Stimulated activated CD8-positive, alpha-beta memory T cell treated with anti-CD3 and anti-CD28 coated beads, Interleukin-7, amount 100 ng/mL, for 24 hours (primary cell): ENCODE results near the gene U2AF1L4.
"Not testable (repeated sequence)": the region's sequence is repeated elsewhere in the genome, so short reads cannot be mapped to it uniquely, and the experiment has no call there.

Experiments used
- DNase-seq: peaks from one replicate; pipeline ENCODE4 v3.0.0-alpha.2; 2020; ENCODE audit warnings: low read depth

Gene U2AF1L4

DNA sequence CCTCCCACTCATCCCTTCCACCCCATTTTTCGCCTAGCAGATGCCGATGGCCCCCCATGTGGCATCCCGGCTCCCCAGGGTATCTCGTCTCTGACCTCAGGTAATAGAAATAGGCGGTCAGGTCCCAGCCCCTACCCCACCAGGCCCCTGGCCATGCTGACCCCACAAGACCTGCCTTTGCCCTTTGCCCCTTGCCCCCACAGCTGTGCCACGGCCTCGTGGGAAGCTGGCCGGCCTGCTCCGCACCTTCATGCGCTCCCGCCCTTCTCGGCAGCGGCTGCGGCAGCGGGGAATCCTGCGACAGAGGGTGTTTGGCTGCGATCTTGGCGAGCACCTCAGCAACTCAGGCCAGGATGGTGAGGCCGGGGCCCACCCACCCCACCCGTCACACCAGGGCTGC, 35.5 kb upstream of the U2AF1L4 start:
- DNase-seq: no peak

DNA sequence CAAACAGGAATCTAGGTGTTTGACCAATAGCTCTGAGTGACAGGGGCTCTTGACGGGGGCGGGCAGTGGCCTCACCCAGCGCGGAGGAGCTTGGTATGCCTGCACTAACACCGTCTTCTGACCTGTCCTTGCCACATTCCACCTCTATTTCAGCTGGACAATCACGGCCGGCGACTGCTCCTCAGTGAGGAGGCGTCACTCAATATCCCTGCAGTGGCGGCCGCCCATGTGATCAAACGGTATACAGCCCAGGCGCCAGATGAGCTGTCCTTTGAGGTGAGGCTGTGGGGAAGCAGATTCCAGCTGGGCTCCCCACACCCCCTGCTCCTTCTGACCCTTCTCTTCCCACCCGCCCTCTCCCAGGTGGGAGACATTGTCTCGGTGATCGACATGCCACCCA, 34.8 kb upstream of the U2AF1L4 start:
- DNase-seq: no peak

DNA sequence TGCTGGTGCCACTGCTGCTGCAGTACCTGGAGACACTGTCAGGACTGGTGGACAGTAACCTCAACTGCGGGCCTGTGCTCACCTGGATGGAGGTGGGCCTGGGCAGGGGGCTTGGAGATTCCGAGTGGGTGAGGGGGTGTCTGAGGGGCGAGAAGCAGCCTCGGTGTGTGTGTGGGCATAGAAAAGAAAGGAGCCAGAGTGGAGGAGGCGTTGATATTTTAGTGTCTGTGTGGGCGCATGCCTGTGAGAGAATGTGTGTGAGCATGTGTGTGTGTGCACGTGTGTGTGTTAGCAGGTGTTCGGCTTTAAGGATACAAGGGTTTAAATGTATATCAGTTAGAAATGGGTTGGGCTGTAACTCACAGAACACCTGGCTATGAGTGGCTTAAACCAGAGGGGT, 33.8 kb upstream of the U2AF1L4 start:
- no peak for DNase-seq

DNA sequence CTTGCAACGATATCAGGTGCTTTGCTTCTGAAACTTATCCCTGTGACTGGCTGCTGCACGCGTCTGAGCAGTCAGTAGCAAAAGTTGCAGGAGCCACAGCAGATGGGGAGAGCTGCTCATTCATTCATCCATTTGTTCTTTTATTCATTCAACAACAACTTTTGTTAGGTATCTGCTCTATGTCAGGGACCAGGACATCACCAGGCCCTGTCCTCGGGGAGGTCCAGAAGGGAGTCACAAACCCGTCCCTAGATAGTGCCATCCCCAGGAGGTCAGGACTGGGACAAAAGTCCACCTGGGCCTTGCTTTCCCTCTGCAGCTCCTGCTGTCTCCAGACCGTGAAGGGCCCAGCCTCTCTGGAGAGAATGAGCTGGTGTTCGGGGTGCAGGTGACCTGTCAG, 32.7 kb upstream of the U2AF1L4 start:
- DNase-seq: no peak

DNA sequence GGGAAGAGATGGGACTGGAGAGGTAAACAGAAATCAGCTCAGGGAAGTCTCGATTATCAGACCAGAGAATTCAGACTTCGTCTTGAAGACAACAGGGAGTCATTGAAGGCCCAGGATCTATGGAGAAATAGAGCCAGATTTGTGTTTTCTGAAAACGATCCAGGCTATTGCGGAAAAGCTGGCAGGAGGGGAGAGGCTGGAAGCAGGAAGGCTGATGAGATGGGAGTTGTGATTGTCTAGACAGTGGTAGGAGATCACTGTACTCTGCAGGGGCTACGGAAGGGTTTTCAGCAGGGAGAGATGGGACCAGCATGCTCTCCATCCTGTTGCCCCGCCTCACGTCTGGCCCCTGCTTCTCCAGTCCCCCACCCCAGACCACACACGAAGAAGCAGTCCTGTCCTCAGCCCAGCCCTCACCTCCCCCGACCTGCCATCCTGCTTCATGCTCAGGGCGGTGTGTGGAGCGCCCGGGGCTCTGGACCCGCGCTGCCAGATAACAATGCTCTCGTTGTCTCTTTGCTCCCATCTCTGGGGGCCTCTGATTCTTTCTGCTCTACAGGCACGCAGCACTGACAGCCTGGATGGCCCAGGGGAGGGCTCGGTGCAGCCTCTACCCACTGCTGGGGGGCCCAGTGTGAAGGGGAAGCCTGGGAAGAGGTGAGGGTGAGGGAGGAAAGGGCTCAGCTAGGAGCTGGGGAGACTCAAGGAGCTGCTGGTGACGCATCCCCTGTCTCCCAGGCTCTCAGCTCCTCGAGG, 32.0 kb upstream of the U2AF1L4 start:
- no peak for DNase-seq

DNA sequence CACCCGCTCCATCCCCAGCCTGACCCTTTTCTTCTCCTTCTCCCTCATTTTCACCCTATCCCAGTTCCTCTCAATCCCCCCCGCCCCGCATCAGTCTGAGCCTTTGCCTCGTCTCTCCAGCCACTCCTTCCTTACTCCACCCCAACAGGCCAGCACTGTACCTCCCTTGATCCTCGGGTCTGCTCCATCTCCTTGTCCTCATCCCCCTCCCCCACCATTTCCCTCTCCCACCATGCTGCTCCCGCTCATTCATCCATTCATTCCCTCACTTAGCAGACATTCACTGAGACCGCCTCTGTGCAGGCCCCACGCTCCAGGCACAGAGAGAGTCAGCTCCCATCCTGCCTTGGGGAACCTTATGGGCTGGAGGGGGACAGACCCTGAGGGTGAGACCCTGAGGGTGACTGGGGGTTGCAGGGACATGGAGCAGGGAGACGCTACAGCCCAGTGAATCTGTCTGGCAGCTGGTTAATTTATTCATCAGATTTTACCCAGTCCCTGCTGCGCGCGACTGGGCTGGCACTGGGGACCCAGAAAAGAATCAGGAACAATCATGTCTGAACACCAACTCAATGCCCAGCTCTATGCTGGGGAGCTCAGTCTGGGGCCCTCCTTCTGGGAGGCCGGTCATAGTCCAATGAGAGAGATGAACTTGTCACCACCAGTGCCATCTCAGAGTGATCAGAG, 31.0 kb upstream of the U2AF1L4 start:
- DNase-seq: no peak

DNA sequence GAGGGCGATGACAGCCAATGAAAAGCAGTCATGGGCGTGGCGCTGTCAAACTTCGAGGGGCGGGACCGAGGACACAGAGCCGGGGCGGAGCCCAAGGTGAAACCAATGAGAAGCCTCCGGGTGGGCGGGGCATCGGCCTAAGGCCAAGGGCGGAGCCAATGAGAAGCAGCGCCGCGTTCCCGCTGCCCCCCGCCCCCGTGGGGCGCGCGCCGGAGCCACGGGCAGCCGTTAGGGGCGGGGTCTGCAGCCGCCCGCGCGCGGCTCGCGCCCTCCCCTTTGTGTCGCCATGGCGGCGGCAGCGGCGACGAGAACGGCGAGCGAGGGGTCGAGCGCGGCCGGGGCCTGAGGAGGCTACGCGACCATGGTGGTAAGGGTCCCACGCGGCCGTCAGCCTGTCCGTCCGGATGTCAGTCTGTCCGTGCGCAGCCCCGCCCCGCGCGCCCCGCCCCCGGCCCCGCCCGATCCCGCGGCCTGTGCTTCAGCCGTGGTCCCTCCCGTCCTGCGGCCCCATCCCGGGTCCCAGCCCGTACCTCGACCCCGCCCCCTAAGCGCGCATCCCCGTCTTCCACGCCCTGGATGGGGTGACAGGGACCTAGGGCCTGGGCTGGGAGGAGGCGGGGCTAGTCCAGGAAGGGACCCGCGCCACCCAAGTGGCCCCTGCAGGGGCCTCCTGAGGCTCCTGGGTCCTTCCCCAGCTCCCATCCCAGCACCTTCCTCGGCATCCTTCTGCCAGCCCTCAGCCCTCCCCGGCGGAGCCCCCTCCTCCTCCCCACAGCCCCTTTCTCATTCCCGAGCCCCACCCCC, 30.3 kb upstream of the U2AF1L4 start, which contains the start of gene ARHGAP33:
Gene ARHGAP33 (plus strand): TSS at position 267 of the 804 bp plus-strand sequence. CDS start 95 bp downstream, at position 362.
- DNase-seq: peak; percentile 98

DNA sequence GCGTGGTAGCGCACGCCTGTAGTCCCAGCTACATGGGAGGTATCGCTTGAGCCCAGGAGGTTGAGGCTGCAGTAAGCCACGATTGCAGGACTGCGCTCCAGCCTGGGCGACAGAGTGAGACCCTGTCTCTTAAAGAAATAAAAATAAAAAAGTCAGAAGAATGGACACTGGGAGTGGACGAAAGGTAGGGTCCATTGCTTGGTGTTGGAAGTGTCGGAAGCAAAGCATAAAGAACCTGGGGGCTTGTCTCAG, 29.8 kb upstream of the U2AF1L4 start:
- no peak for DNase-seq

DNA sequence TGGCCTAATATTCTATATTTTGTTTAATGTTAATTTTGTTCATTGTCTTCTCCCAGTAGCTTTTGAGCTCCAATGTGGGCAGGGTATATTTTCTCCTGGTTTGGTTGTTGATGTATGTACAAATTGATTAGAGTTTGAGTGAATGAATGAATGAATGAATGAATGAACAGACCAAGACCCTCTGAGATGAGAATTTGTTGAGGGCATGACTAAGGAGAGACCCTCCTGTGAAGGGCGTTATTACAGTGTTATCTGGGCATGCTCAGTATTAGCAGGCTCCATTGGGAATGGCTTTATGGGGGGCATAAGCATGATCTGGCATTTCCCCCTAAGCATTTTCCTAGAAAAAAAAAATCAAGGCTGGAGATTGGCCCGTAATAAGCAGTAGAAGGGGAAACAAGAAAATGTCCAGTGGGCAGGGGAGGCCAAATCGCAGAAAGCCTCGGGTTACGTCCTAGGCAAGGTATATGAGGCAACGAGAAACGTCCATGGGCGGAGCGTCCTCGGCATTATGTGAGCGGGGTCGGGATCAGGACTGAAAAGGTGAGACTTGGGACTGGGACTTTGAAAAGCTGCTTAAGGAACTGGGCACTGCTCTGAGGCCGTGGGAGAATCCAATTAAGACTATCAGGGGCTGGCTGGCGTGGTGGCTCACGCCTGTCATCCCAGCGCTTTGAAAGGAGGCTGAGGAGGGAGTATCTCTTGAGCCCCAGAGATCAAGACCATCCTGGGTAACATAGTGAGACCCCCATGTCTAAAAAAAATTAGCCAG, 29.2 kb upstream of the U2AF1L4 start:
- DNase-seq: no peak

DNA sequence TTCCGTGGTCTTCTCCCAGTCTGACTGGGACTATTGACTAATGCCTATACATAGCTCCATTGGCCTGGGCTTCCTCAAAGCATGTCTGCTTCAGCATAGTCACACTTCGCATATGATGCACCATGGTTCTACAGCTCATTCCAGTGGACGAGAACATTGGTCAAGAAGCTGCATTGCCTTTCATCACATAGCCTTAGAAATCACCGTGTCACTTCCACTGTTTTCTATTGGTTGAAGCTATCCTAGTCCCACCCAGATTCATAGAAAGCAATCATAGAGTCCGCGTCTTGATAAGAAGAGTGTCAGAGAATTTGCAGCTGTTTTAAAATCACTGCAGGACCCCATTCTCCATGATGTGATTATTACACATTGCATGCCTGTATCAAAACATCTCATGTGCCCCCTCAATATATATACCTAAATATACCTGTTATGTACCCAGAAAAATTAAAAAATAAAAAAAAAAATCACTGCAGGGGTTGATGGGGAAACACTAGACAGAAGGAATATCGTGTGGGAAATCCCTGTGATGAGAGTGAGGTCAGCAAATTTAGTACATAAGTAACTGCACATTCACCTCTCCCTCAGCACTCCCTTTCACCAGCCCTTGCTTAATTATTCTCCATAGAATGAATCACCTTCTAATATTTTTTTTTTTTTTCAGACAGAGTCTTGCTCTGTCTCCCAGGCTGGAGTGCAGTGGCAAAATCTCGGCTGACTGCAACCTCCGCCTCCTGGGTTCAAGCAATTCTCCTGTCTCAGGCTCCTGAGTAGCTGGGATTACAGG, 28.0 kb upstream of the U2AF1L4 start:
- DNase-seq: no peak

DNA sequence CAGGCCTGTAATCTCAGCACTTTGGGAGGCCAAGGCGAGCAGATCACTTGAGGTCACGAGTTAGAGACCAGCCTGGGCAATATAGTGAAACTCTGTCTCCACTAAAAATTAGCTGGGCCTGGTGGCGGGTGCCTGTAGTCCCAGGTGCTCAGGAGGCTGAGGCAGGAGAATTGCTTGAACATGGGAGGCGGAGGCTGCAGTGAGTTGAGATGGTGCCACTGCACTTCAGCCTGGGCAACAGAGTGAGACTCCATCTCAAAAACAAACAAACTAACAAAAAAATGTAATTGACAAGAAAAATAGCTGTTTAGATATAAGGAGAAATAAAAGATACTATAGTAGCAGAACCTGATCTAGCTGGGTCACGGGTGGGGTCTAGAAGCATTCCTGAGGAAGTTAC, 27.1 kb upstream of the U2AF1L4 start:
- DNase-seq: not testable (repeated sequence)

DNA sequence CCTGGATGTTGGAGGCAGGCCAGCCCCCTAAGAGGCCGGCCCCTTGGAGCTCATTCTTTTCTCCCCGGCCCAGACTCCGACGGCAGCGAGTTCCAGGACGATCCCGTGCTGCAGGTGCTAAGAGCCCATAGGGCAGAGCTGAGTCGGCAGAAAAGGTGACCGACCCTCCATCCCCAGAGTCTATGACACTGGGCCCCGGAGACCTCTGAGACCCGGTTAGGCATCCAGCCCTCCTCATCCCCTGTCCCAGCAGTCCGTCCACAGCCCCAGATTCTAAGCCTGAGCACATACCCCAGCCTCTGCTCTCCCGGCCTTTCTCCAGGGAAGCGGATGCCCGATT, 22.8 kb upstream of the U2AF1L4 start:
- no peak for DNase-seq

DNA sequence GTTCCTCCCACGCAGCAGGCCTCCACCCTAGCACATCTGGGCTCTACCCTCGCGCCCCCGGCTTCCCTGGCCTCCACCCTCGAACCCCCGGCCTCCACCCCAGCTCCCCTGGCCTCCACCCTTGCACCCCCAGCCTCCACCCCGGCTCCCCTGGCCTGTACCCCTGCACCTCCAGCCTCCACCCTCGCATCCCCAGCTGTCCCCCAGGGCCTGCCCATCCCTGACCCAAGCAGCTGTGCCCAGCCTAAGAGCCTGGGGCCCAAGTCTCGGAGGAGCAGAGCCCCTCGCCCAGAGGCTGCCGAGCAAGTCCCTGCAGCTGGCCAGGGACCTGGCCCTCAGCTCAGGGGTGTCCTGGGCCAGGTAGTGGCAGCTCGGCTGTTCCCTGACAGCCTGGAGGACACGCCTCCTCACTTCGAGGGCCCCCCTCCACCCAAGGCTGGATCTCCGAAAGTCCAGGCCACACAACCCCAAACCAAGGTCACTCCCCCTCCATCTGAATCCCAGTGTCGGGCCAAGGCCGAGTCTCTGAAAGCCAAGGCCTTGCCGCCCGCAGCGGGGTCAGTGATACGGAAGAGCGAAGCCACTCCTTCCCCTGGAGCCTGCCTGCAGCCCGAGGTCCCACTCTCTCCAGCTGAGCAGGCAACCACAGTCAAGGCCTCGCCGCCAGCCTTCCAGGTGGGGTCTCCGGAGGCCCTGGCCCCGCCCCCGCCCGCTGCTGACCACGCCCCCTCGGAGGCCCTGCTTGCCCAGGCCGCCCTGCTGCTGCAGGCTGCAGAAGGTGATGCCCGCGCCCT, 22.3 kb upstream of the U2AF1L4 start:
- DNase-seq: no peak

DNA sequence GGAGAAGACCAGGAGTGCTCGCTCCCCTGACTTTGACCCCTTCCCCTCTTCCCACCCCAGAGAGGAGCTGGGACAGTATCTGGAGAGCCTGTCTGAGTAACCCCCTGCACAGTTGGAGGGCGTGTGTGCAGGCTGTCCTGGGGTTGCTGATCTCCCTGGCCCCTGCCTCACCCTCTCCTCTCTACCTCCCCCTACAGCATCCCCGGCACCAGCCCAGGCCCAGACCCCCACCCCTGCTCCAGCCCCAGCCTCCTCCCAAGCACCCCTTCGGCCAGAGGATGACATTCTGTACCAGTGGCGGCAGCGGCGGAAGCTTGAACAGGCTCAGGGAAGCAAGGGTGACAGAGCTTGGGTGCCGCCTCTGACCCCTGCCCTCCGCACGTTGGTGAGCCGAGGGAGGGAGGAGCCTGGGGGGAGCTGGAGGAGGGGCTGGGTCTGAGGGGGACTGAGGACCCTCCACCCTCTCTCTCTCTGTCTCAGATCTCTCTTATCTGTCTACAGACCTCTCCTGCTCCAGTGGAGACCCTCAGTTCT, 21.4 kb upstream of the U2AF1L4 start:
- DNase-seq: no peak

DNA sequence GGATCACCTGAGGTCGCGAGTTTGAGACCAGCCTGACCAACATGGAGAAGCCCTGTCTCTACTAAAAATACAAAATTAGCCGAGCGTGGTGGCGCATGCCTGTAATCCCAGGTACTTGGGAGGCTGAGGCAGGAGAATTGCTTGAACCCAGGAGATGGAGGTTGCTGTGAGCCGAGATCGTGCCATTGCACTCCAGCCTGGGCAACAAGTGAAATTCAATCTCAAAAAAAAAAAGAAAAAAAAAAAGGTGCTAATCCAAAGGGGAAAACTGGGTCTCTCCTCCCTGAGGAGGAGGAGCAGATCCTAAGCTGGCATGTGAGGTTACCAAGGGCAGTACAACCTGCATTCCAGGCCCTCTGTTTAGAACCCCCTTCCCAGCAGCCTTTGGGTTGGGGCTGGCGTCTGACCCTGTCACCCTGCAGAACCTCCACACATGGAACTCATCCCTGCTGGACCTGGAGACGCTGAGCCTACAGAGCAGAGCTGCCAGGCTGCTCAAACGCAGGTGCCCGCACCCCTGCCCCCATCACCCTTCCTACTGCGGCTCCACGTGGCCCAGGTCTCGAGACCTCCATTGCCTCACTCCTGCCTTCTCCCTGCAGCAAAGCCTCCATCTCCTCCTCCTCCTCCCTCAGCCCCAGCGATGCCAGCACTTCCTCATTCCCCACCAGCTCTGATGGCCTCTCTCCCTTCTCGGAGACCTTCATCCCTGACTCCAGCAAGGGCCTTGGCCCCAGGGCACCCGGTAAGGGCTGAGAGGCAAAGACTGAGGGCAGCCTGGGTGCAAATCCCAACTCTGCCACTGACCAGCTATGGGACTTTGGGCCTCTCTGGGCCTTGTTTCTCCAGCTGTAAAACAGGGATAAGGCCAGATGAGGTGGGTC, 19.5 kb upstream of the U2AF1L4 start:
- DNase-seq: no peak

DNA sequence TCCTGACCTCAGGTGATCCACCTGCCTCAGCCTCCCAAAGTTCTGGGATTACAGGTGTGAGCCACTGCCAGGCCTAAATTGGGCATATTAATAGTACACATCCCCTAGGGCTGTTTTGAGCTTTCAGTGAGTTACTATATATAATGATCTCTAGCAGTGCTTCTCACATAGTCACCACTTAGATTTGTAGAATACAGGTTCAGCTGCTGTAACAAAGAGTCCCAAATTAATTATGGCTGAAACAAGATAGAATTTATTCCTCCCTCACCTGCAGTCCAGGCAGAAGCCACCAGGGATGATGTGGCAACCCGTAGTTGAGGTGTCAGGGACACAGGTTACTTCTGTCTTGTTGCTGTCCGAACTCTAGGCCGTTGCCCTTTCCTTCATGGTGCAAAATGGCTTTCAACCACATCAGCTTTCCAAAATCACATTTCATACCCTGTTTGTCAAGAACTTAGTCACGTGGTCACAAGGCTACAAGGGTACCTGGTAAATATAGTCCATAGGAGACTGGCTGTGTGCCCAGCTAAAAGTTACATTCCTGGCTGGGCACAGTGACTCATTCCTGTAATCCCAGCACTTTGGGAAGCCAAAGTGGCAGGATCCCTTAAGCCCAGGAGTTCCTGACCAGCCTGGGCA, 15.6 kb upstream of the U2AF1L4 start:
- no peak for DNase-seq

DNA sequence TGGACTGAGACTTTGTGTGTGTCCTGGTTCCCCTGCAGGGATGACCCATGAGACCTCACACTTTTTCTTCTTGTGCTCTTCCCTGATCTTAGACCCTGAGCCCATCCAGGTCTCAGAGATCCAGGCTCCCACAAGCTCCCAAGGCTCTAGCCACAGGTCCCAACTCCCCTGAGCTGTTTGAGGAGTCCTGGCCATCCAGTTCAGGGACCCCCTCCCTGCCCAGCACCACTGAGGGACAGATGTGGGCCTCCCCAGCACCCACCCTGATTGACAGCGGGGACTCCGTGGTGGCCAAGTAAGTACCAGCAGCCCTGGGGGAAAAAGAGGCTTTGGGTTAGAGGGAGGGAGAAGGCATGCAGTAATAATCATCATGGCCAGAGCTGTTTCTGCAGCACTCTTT, 14.5 kb upstream of the U2AF1L4 start:
- no peak for DNase-seq

DNA sequence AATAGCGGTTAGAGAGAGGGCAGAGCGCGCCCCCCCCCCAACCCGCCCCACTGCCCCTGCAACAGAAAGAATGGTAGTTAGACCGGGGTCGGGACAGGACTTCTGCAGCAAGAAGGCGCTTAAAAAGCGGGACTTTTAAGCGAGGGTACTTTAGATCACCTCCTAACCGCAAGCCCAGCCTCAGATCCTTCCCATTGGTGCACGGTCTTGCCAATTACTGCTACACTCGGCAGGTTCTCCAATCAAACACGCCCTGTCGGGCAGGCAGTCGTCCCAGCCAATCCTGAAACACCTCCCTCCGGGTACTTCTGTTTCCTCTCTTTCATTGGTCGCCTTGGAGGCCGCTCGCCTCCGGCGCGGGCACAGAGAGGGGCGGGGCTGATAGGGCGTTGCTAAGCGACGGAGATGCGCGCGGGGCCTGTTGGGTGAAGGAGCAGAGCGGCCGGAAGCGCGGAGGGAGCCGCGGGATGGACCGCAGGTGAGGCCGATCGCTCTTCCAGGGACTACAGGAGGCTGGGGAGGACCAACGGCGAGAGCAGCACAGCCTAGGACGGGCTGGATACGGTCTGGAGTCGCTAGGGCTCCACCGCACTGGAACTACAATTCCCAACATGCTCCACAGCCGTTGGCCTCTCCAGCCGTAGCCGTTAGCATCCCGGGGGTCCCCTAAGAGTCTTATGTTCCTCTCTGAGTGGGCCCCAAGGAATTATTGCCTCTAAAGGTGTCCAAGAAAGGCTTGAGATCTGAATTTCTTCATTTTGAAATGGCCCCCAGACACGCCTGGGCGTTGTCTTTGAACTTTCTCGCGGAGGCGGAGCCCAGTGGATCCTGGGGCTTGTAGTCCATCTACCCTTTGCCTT, 12.8 kb upstream of the U2AF1L4 start, which contains the start of gene PROSER3:
Gene PROSER3 (plus strand): TSS at position 428 of the 860 bp plus-strand sequence. CDS start 40 bp downstream, at position 468.
- DNase-seq: peak; percentile 97
